Measurements from ENCODE around the gene RIN3. TPM values are rescaled to one million over a fixed set of nuclear protein-coding genes. Genes with fewer than 3 reads are reported as not detected.

Gene RIN3
- total RNA-seq, 1 donor from 2014 or later = 6.9 TPM

GRCh38 chr14:92698393-92698792, 184.8 kb downstream of the RIN3 start:
- DNase-seq (ENCODE audit: low spot score, unreplicated experiment) = no peak
- Mint-ChIP-seq H3K4me1 (ENCODE audit: low read depth) (no peaks in the 10 kb centered on the region), H3K27ac (no peak overlapping the region), H3K36me3 (ENCODE audit: insufficient read depth) (peaks cover 2% of the 10 kb centered on the region), H3K27me3 (peaks cover 32% of the 10 kb centered on the region), H3K9me3 (ENCODE audit: low read depth) (no peaks in the 10 kb centered on the region), H3K4me3 (ENCODE audit: low read depth) (no peak overlapping the region)
- TF ChIP-seq CTCF (IDR thresholded peaks at IDR 0.05; ENCODE audit: unreplicated experiment) = no peak

GRCh38 chr14:92701826-92702225, 188.2 kb downstream of the RIN3 start:
- no peak for TF ChIP-seq CTCF (IDR thresholded peaks at IDR 0.05; ENCODE audit: unreplicated experiment)
- Mint-ChIP-seq H3K27me3 (peaks cover 13% of the 10 kb centered on the region), H3K4me1 (ENCODE audit: low read depth) (no peaks in the 10 kb centered on the region), H3K36me3 (ENCODE audit: insufficient read depth) (peaks cover 17% of the 10 kb centered on the region), H3K4me3 (ENCODE audit: low read depth) (no peak overlapping the region), H3K27ac (no peak overlapping the region), H3K9me3 (ENCODE audit: low read depth) (no peaks in the 10 kb centered on the region)
- no peak for DNase-seq (ENCODE audit: low spot score, unreplicated experiment)

GRCh38 chr14:92702441-92702918, 188.9 kb downstream of the RIN3 start:
- Mint-ChIP-seq H3K36me3 (ENCODE audit: insufficient read depth) (peaks cover 19% of the 10 kb centered on the region), H3K4me3 (ENCODE audit: low read depth) (no peak overlapping the region), H3K27ac (peak overlapping the region; percentile 46), H3K27me3 (peaks cover 9% of the 10 kb centered on the region), H3K4me1 (ENCODE audit: low read depth) (no peaks in the 10 kb centered on the region), H3K9me3 (ENCODE audit: low read depth) (no peaks in the 10 kb centered on the region)
- no peak for DNase-seq (ENCODE audit: low spot score, unreplicated experiment)
- TF ChIP-seq CTCF (IDR thresholded peaks at IDR 0.05; ENCODE audit: unreplicated experiment) = no peak

- Mint-ChIP-seq H3K4me1 (ENCODE audit: low read depth) (no peaks in the 10 kb centered on the region), H3K9me3 (ENCODE audit: low read depth) (no peaks in the 10 kb centered on the region), H3K4me3 (ENCODE audit: low read depth) (no peak overlapping the region), H3K36me3 (ENCODE audit: insufficient read depth) (peaks cover 19% of the 10 kb centered on the region), H3K27ac (peak overlapping the region; percentile 81), H3K27me3 (no peaks in the 10 kb centered on the region)
- no peak for DNase-seq (ENCODE audit: low spot score, unreplicated experiment)
- TF ChIP-seq CTCF (IDR thresholded peaks at IDR 0.05; ENCODE audit: unreplicated experiment) = no peak
Measured at GRCh38 chr14:92703516-92703915, 189.9 kb downstream of the RIN3 start.

- Mint-ChIP-seq H3K27ac (no peak overlapping the region), H3K4me3 (ENCODE audit: low read depth) (no peak overlapping the region), H3K36me3 (ENCODE audit: insufficient read depth) (peaks cover 20% of the 10 kb centered on the region), H3K9me3 (ENCODE audit: low read depth) (no peaks in the 10 kb centered on the region), H3K27me3 (no peaks in the 10 kb centered on the region), H3K4me1 (ENCODE audit: low read depth) (peaks cover 4% of the 10 kb centered on the region)
- DNase-seq (ENCODE audit: low spot score, unreplicated experiment) = no peak
- TF ChIP-seq CTCF (IDR thresholded peaks at IDR 0.05; ENCODE audit: unreplicated experiment) = no peak
Measured at GRCh38 chr14:92704036-92704804, 190.6 kb downstream of the RIN3 start.

Measured in progenitor cell of endocrine pancreas (in vitro differentiated cells).